Measurements from ENCODE around the gene GMFB. TPM values are rescaled to one million over a fixed set of nuclear protein-coding genes. Genes with fewer than 3 reads are reported as not detected.
"Not testable (repeated sequence)": the region's sequence is repeated elsewhere in the genome, so short reads cannot be mapped to it uniquely, and the experiment has no call there.

GMFB gene
- total RNA-seq, 1 experiment from 2014 or later: 63.7 TPM

- H3K9me3 Mint-ChIP-seq: 0 out of 2 replicates have a peak, but pooled peaks cover 7% of the 10 kb centered on the region
- H3K27me3 Mint-ChIP-seq (ENCODE audit: low read depth): peaks cover 3% of the 10 kb centered on the region; the same call in 1 of the 2 replicates
- CTCF ChIA-PET: interaction anchor here (2.2 kb wide), 1 partner anchor 77 kb away, joined by 7 read pairs; no protein-coding TSS in a partner anchor
- H3K4me3 Mint-ChIP-seq: no peak overlapping the region
- H3K27ac Mint-ChIP-seq: no peak overlapping the region
- DNase-seq (ENCODE audit: low spot score): no peak
- no peak for TF ChIP-seq ZMAT4 (CRISPR knock-in tag; IDR thresholded peaks at IDR 0.05)
- TF ChIP-seq CDX4 (CRISPR knock-in tag; IDR thresholded peaks at IDR 0.05; ENCODE audit: borderline replicate concordance): no peak
- TF ChIP-seq ZNF232 (CRISPR knock-in tag; IDR thresholded peaks at IDR 0.05): no peak
- TF ChIP-seq TCF7 (CRISPR knock-in tag; IDR thresholded peaks at IDR 0.05; ENCODE audit: low read depth): no peak
- no peak for TF ChIP-seq ZNF121 (CRISPR knock-in tag; IDR thresholded peaks at IDR 0.05)
- TF ChIP-seq E2F1 (CRISPR knock-in tag; IDR thresholded peaks at IDR 0.05): no peak
- TF ChIP-seq FOXP1 (CRISPR knock-in tag; IDR thresholded peaks at IDR 0.05; ENCODE audit: borderline replicate concordance): no peak
- no peak for TF ChIP-seq ZNF512 (CRISPR knock-in tag; IDR thresholded peaks at IDR 0.05; ENCODE audit: borderline replicate concordance)
- TF ChIP-seq ATF2 (CRISPR knock-in tag; IDR thresholded peaks at IDR 0.05; ENCODE audit: borderline replicate concordance, low read depth): no peak
- TF ChIP-seq NR1H2 (CRISPR knock-in tag; IDR thresholded peaks at IDR 0.05): no peak
- no peak for TF ChIP-seq E2F4 (CRISPR knock-in tag; IDR thresholded peaks at IDR 0.05; ENCODE audit: borderline replicate concordance, low read depth)
- no peak for TF ChIP-seq ATF3 (CRISPR knock-in tag; conservative IDR thresholded peaks at IDR 0.05)
- no peak for TF ChIP-seq PRRX2 (CRISPR knock-in tag; IDR thresholded peaks at IDR 0.05)
- TF ChIP-seq NFYB (CRISPR knock-in tag; conservative IDR thresholded peaks at IDR 0.05; ENCODE audit: low read depth): no peak
- no peak for TF ChIP-seq STAT6 (CRISPR knock-in tag; conservative IDR thresholded peaks at IDR 0.05; ENCODE audit: low read depth)
- no peak for TF ChIP-seq ZBTB21 (CRISPR knock-in tag; IDR thresholded peaks at IDR 0.05; ENCODE audit: borderline replicate concordance)
- no peak for ATAC-seq
- peaks cover 27% of the 10 kb centered on the region for H3K4me1 Mint-ChIP-seq
- POLR2A ChIA-PET: no interaction called here
- H3K36me3 Mint-ChIP-seq: no peaks in the 10 kb centered on the region
Observed at GRCh38 chr14:54443981-54444380, 44.8 kb downstream of the GMFB start.

- H3K9me3 Mint-ChIP-seq; H3K27me3 Mint-ChIP-seq (ENCODE audit: low read depth); H3K27ac Mint-ChIP-seq; H3K4me3 Mint-ChIP-seq; ATAC-seq; H3K36me3 Mint-ChIP-seq; DNase-seq (ENCODE audit: low spot score); POLR2A ChIA-PET: not testable (repeated sequence)
- CTCF ChIA-PET: interaction anchor here (2.2 kb wide), 1 partner anchor 76 kb away, joined by 7 read pairs; no protein-coding TSS in a partner anchor
- H3K4me1 Mint-ChIP-seq: peaks cover 38% of the 10 kb centered on the region
Observed at GRCh38 chr14:54442961-54443360, 45.8 kb downstream of the GMFB start.

Measured in WTC11 (cell line).